ENCODE measurements around the gene ACTR2. TPM values are rescaled to one million over a fixed set of nuclear protein-coding genes. Genes with fewer than 3 reads are reported as not detected.

The ACTR2 gene
- total RNA-seq, 1 donor from 2014 or later = 236 TPM

GRCh38 chr2:65305934-65306333, 78.3 kb downstream of the ACTR2 start:
- Histone ChIP-seq H3K4me1 (peaks cover 28% of the 10 kb centered on the region), H3K4me3 (no peak overlapping the region), H3K36me3 (no peaks in the 10 kb centered on the region), H3K27ac (no peak overlapping the region), H3K27me3 (no peaks in the 10 kb centered on the region), H3K9me3 (no peaks in the 10 kb centered on the region)
- no peak for ATAC-seq
- TF ChIP-seq, protein P1, sequence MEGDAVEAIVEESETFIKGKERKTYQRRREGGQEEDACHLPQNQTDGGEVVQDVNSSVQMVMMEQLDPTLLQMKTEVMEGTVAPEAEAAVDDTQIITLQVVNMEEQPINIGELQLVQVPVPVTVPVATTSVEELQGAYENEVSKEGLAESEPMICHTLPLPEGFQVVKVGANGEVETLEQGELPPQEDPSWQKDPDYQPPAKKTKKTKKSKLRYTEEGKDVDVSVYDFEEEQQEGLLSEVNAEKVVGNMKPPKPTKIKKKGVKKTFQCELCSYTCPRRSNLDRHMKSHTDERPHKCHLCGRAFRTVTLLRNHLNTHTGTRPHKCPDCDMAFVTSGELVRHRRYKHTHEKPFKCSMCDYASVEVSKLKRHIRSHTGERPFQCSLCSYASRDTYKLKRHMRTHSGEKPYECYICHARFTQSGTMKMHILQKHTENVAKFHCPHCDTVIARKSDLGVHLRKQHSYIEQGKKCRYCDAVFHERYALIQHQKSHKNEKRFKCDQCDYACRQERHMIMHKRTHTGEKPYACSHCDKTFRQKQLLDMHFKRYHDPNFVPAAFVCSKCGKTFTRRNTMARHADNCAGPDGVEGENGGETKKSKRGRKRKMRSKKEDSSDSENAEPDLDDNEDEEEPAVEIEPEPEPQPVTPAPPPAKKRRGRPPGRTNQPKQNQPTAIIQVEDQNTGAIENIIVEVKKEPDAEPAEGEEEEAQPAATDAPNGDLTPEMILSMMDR (IDR thresholded peaks at IDR 0.05) = no peak
- intact Hi-C loops (cut with DNase I) = no loop called here
- no peak for DNase-seq

GRCh38 chr2:65309699-65310098, 82.1 kb downstream of the ACTR2 start:
- Histone ChIP-seq H3K27ac (peak overlapping the region; percentile 77), H3K4me3 (no peak overlapping the region), H3K36me3 (peaks cover 32% of the 10 kb centered on the region), H3K9me3 (no peaks in the 10 kb centered on the region), H3K4me1 (peaks cover 11% of the 10 kb centered on the region), H3K27me3 (no peaks in the 10 kb centered on the region)
- intact Hi-C loops (cut with DNase I) = no loop called here
- peak; percentile 66 for DNase-seq
- peak; percentile 70 for ATAC-seq
- TF ChIP-seq, protein P1 (IDR thresholded peaks at IDR 0.05) = no peak

- Histone ChIP-seq H3K27ac (peak overlapping the region; percentile 36), H3K4me1 (peaks cover 11% of the 10 kb centered on the region), H3K27me3 (no peaks in the 10 kb centered on the region), H3K9me3 (no peaks in the 10 kb centered on the region), H3K36me3 (peaks cover 45% of the 10 kb centered on the region), H3K4me3 (no peak overlapping the region)
- intact Hi-C loops (cut with DNase I) = no loop called here
- ATAC-seq (no peak), DNase-seq (no peak)
- TF ChIP-seq, protein P1 (IDR thresholded peaks at IDR 0.05) = no peak
These were observed 83.4 kb downstream of the ACTR2 start for GRCh38 chr2:65311049-65311448.

- intact Hi-C loops (cut with DNase I) = no loop called here
- no peaks in the 10 kb centered on the region for H3K27me3 ChIP-seq
- TF ChIP-seq, protein P1 (IDR thresholded peaks at IDR 0.05) = no peak
- DNase-seq (no peak), ATAC-seq (no peak)
- peaks cover 47% of the 10 kb centered on the region for H3K36me3 ChIP-seq
- H3K4me1 ChIP-seq = peaks cover 11% of the 10 kb centered on the region
- no peaks in the 10 kb centered on the region for H3K9me3 ChIP-seq
- peak overlapping the region; percentile 36 for H3K27ac ChIP-seq
- no peak overlapping the region for H3K4me3 ChIP-seq
These were observed 84.0 kb downstream of the ACTR2 start for GRCh38 chr2:65311596-65311995.

DNA sequence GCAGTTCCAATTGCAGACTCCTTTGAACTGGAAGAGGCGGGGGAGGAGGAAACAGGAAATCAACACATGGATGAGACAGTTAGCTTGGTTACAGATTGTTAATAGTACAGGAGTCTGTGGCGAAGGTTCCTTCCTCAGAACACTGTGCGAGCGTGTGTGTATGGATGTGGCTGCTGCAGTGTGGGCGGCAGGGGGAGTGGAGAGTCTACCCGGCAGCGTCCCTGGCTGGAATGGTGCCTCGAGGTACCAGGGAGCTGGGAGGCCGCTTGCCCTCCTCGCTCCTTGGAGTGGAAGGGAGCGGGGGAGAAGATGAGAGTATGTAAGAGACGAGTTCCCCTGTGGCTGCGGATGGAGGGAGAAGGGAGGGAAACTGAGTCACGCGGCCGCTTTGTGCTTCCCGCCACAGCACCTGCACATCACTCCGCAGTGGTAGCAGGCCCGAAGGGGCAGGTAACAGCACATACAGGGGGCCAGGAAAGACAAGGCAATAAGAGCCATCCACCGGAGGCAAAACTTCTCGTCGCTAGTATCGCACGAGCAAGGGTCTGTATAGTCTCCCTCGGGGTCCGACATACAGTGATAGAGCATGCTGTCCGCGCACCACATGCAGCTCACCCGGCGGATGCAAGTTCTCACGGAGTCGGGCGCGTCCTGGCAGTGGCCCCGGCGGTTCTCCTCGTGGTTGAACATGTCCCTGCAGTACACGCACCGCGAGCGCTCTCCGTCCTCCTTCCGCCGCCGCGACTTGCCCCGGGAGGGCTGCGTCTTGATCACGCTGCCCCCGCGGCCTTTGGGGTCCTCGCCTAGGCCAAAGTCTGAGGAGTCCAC, 85.7 kb downstream of the ACTR2 start:
- peak; percentile 32 for ATAC-seq
- intact Hi-C loops (cut with DNase I) = no loop called here
- Histone ChIP-seq H3K4me3 (no peak overlapping the region), H3K4me1 (peaks cover 11% of the 10 kb centered on the region), H3K9me3 (no peaks in the 10 kb centered on the region), H3K27ac (no peak overlapping the region), H3K36me3 (peaks cover 47% of the 10 kb centered on the region), H3K27me3 (no peaks in the 10 kb centered on the region)
- TF ChIP-seq, protein P1 (IDR thresholded peaks at IDR 0.05) = peak; percentile 28
- DNase-seq = no peak
